Inflammatory macrophage (primary cell): ENCODE measurements around the gene DYNC2I2.
"Not testable (repeated sequence)": the region's sequence is repeated elsewhere in the genome, so short reads cannot be mapped to it uniquely, and the experiment has no call there.

ENCODE experiments used
- DNase-seq, 2 donors: peaks; one replicate each; pipeline ENCODE4 v3.0.0-alpha.2; 2020 to 2022
- total RNA-seq, 18 experiments: gene quantifications; one replicate each; lab custom pipeline; 2026; ENCODE audit warnings: mixed read lengths in 6 of 18, inconsistent platforms in 2 of 18; lab: John Stamatoyannopoulos, UW

DYNC2I2 gene
- 3.2 to 17.7 (median 10.2) reads per million in 18 experiments for total RNA-seq

GRCh38 chr9:128656416-128657343 is at the start of gene DYNC2I2:
Gene DYNC2I2, minus strand, starts transcription at chr9:128656847. Its CDS starts 121 bp downstream, at chr9:128656726.
- DNase-seq = peak; percentile 94 to 97

- no peak for DNase-seq
These were observed 49.4 kb upstream of the DYNC2I2 start for GRCh38 chr9:128706045-128706444.

GRCh38 chr9:128705051-128705965 is 48.7 kb upstream of the DYNC2I2 start:
- DNase-seq = no peak

GRCh38 chr9:128704356-128704670 is 47.7 kb upstream of the DYNC2I2 start:
- no peak for DNase-seq

- DNase-seq = no peak
These were observed 47.1 kb upstream of the DYNC2I2 start for GRCh38 chr9:128703616-128704355.

GRCh38 chr9:128702949-128703615 is 46.4 kb upstream of the DYNC2I2 start:
- no peak for DNase-seq

GRCh38 chr9:128702445-128702948 is 45.9 kb upstream of the DYNC2I2 start, which contains the start of gene PKN3:
Gene PKN3, plus strand, starts transcription at chr9:128702503. Its CDS starts 413 bp downstream, at chr9:128702916.
- DNase-seq = peak; percentile 79 to 84

- DNase-seq = no peak
These were observed 44.7 kb upstream of the DYNC2I2 start for GRCh38 chr9:128701227-128701854.

GRCh38 chr9:128699096-128699795 is 42.6 kb upstream of the DYNC2I2 start:
- DNase-seq = not testable (repeated sequence)

GRCh38 chr9:128696923-128697707 is 40.5 kb upstream of the DYNC2I2 start:
- no peak for DNase-seq

- DNase-seq = no peak
These were observed 37.7 kb upstream of the DYNC2I2 start for GRCh38 chr9:128694344-128694743.

GRCh38 chr9:128693738-128694137 is 37.1 kb upstream of the DYNC2I2 start:
- not testable (repeated sequence) for DNase-seq

GRCh38 chr9:128690684-128691034 is 34.0 kb upstream of the DYNC2I2 start:
- no peak for DNase-seq

GRCh38 chr9:128689820-128690683 is 33.4 kb upstream of the DYNC2I2 start:
- DNase-seq = peak in 1 of 2 donors; percentile 22

- DNase-seq = no peak
These were observed 32.7 kb upstream of the DYNC2I2 start for GRCh38 chr9:128689293-128689774.

GRCh38 chr9:128688501-128689292 is 32.0 kb upstream of the DYNC2I2 start, which contains the start of gene SET:
Gene SET, plus strand, starts transcription at chr9:128689222. Its CDS starts 361 bp downstream, at chr9:128689583.
- DNase-seq = peak; percentile 93 to 95

GRCh38 chr9:128687453-128687852 is 30.8 kb upstream of the DYNC2I2 start:
- DNase-seq = no peak
